ENCODE data around the gene TMED4.

GRCh38 chr7:44618045-44618444 is 36.0 kb upstream of the TMED4 start:
- TF ChIP-seq CTCF (IDR thresholded peaks at IDR 0.05) (no peak), EZH2 (IDR thresholded peaks at IDR 0.05; ENCODE audit: borderline replicate concordance, insufficient read depth, low read depth, low read length, poor library complexity, severe bottlenecking) (no peak)

All from B cell (primary cell).